HepG2 (cell line): ENCODE measurements around the gene B4GALT2. TPM values are rescaled to one million over a fixed set of nuclear protein-coding genes. Genes with fewer than 3 reads are reported as not detected.

Source experiments
- EHMT2 ChIP-seq: fragments of 200-600 bp; sonication (generic); IDR thresholded peaks from 2 replicates; pipeline ENCODE4 v1.7.0; 2017; ENCODE audit warnings: antibody characterized with exemption, low read depth, low read length, borderline replicate concordance
- ELF3 ChIP-seq: IDR thresholded peaks from 2 replicates; pipeline ENCODE4 v1.6.1; 2016; ENCODE audit warnings: missing genetic modification reagents, missing compliant biosample characterization
- FIP1L1 ChIP-seq: fragments of 200-400 bp; formaldehyde crosslinking; IDR thresholded peaks from 2 replicates; pipeline ENCODE4 v1.6.1; 2018; ENCODE audit warnings: low read depth, mild to moderate bottlenecking, low read length, moderate library complexity, borderline replicate concordance; ENCODE audit not compliant: insufficient read depth
- HDAC1 ChIP-seq: sonication (generic); formaldehyde crosslinking; IDR thresholded peaks from 2 replicates; pipeline ENCODE4 v1.5.1; 2020; ENCODE audit warnings: mild to moderate bottlenecking, missing genetic modification reagents
- HNRNPL ChIP-seq: fragments of 200-400 bp; formaldehyde crosslinking; IDR thresholded peaks from 2 replicates; pipeline ENCODE4 v1.6.1; 2017; ENCODE audit warnings: mild to moderate bottlenecking, low read depth, low read length
- IRF9 ChIP-seq: sonication (generic); formaldehyde crosslinking; IDR thresholded peaks from 2 replicates; pipeline ENCODE4 v1.8.0; 2022; ENCODE audit warnings: missing genetic modification reagents, mild to moderate bottlenecking, borderline replicate concordance
- KLF9 ChIP-seq: IDR thresholded peaks from 2 replicates; pipeline ENCODE4 v1.6.1; 2016; ENCODE audit warnings: low read depth
- LCORL ChIP-seq, 2 experiments: fragments of 450-650 bp in 1 of 2; sonication (generic) in 1 of 2; formaldehyde crosslinking in 1 of 2; IDR thresholded peaks; 2 replicates each; pipeline versions ENCODE4 v1.5.0 to v1.6.1; 2017 to 2020; ENCODE audit warnings: antibody characterized with exemption in 1 of 2, missing genetic modification reagents in 1 of 2
- MED1 ChIP-seq: sonication (generic); formaldehyde crosslinking; IDR thresholded peaks from 2 replicates; pipeline ENCODE4 v1.4.0; 2020; ENCODE audit warnings: missing genetic modification reagents
- NCOA2 ChIP-seq: sonication (generic); formaldehyde crosslinking; IDR thresholded peaks from 2 replicates; pipeline ENCODE4 v1.8.0; 2022; ENCODE audit warnings: inconsistent platforms
- NCOR1 ChIP-seq: fragments of 200-600 bp; sonication (generic); IDR thresholded peaks from 2 replicates; pipeline ENCODE4 v1.7.0; 2017; ENCODE audit warnings: antibody characterized with exemption, low read length, borderline replicate concordance
- PAF1 ChIP-seq: IDR thresholded peaks from 2 replicates; pipeline ENCODE4 v1.6.1; 2016; ENCODE audit warnings: missing genetic modification reagents, missing compliant biosample characterization
- PCBP2 ChIP-seq: fragments of 200-400 bp; formaldehyde crosslinking; optimal IDR thresholded peaks from 2 replicates; pipeline ENCODE3; 2018; ENCODE audit warnings: low read length, low read depth; ENCODE audit not compliant: poor library complexity, severe bottlenecking
- SMAD1 ChIP-seq: sonication (generic); formaldehyde crosslinking; IDR thresholded peaks from 2 replicates; pipeline ENCODE4 v1.4.0; 2020; ENCODE audit warnings: missing genetic modification reagents, low read depth, mild to moderate bottlenecking, borderline replicate concordance
- SMYD3 ChIP-seq: sonication (generic); formaldehyde crosslinking; IDR thresholded peaks from 2 replicates; pipeline ENCODE4 v1.8.1; 2023; ENCODE audit warnings: mild to moderate bottlenecking, missing genetic modification reagents
- SP5 ChIP-seq: IDR thresholded peaks from 2 replicates; pipeline ENCODE4 v1.6.1; 2016; ENCODE audit warnings: low read depth, borderline replicate concordance
- SSRP1 ChIP-seq: IDR thresholded peaks from 2 replicates; pipeline ENCODE4 v1.6.1; 2016; ENCODE audit warnings: control low read depth
- TBP ChIP-seq: sonication (generic); formaldehyde crosslinking; IDR thresholded peaks from 2 replicates; pipeline ENCODE4 v1.5.0; 2020; ENCODE audit warnings: missing genetic modification reagents
- TBX2 ChIP-seq: sonication (generic); formaldehyde crosslinking; IDR thresholded peaks from 2 replicates; pipeline ENCODE4 v1.5.0; 2020; ENCODE audit warnings: missing genetic modification reagents, mild to moderate bottlenecking, borderline replicate concordance
- TSC22D2 ChIP-seq: sonication (generic); formaldehyde crosslinking; IDR thresholded peaks from 2 replicates; pipeline ENCODE4 v1.5.1; 2020; ENCODE audit warnings: missing genetic modification reagents, mild to moderate bottlenecking, borderline replicate concordance
- ZFP62 ChIP-seq: sonication (generic); formaldehyde crosslinking; IDR thresholded peaks from 2 replicates; pipeline ENCODE4 v1.4.0; 2020; ENCODE audit warnings: missing genetic modification reagents
- ZFP91 ChIP-seq: sonication (generic); formaldehyde crosslinking; IDR thresholded peaks from 2 replicates; pipeline ENCODE4 v1.9.0; 2022; ENCODE audit warnings: missing genetic modification reagents, mild to moderate bottlenecking, borderline replicate concordance
- ZNF317 ChIP-seq: sonication (generic); formaldehyde crosslinking; IDR thresholded peaks from 2 replicates; pipeline ENCODE4 v1.5.0; 2020; ENCODE audit warnings: mild to moderate bottlenecking, missing genetic modification reagents
- ZNF501 ChIP-seq: sonication (generic); formaldehyde crosslinking; IDR thresholded peaks from 2 replicates; pipeline ENCODE4 v1.5.1; 2020; ENCODE audit warnings: mild to moderate bottlenecking, moderate library complexity, missing genetic modification reagents
- ZNF562 ChIP-seq: sonication (generic); formaldehyde crosslinking; IDR thresholded peaks from 2 replicates; pipeline ENCODE4 v1.8.0; 2022; ENCODE audit warnings: missing genetic modification reagents, borderline replicate concordance
- ZNF652 ChIP-seq: IDR thresholded peaks from 2 replicates; pipeline ENCODE4 v1.6.1; 2016; ENCODE audit warnings: low read depth, borderline replicate concordance
- ZXDC ChIP-seq: sonication (generic); formaldehyde crosslinking; IDR thresholded peaks from 2 replicates; pipeline ENCODE4 v1.5.0; 2020; ENCODE audit warnings: mild to moderate bottlenecking, missing genetic modification reagents
- polyA plus RNA-seq, 8 experiments: library from polyadenylated mRNA; depleted of rRNA in 3 of 8; stranded (reverse) in 7 of 8; unstranded in 1 of 8; fragments of >200 nt; fragmentation: Illumina TruSeq in 4 of 8; extraction: Trizol in 4 of 8; gene quantifications; 2 replicates each; pipeline versions ENCODE4 v1.2.1 to v1.2.3, GENCODE V29; 2011 to 2016; ENCODE audit warnings: low read depth in 4 of 8, missing spikeins in 1 of 8, mixed read lengths in 1 of 8; ENCODE audit not compliant: insufficient read depth in 1 of 8
- total RNA-seq, 5 experiments: library from RNA; depleted of rRNA; stranded (reverse); fragments of >200 nt; fragmentation: Illumina TruSeq; extraction: Trizol; gene quantifications; 2 replicates each; pipeline ENCODE4 v1.2.3, GENCODE V29; 2016; ENCODE audit warnings: low read depth in 1 of 5

B4GALT2 gene
- total and polyA plus RNA-seq, 2 of the 13 experiments (the other 11 are each of a cell fraction or from before 2014, with no cell fraction given), result 41.9 to 78.0 TPM

GRCh38 chr1:44029911-44030604 lies 51.0 kb downstream of the B4GALT2 start (continued):
- no peak for TF ChIP-seq IRF9
- no peak for TF ChIP-seq ELF3
- TF ChIP-seq TBX2, result peak; percentile 55; the same call in 1 of the 2 replicates
- no peak for TF ChIP-seq NCOR1
- TF ChIP-seq ZNF501 (CRISPR knock-in tag), result 0 out of 2 replicates have a peak, but pooled peaks have one; percentile 49
- no peak for TF ChIP-seq SMAD1 (CRISPR knock-in tag)
- TF ChIP-seq KLF9 (CRISPR knock-in tag), result no peak
- TF ChIP-seq ZFP91 (CRISPR knock-in tag), result peak; percentile 99
- no peak for TF ChIP-seq PAF1 (CRISPR knock-in tag)
- TF ChIP-seq TBP (CRISPR knock-in tag), result no peak
- no peak for TF ChIP-seq ZNF317 (CRISPR knock-in tag)
- TF ChIP-seq ZFP62 (CRISPR knock-in tag), result no peak
- TF ChIP-seq SP5 (CRISPR knock-in tag), result peak; percentile 49; the same call in 1 of the 2 replicates
- no peak for TF ChIP-seq TSC22D2
- no peak for TF ChIP-seq PCBP2
- TF ChIP-seq ZNF652, result no peak
- no peak for TF ChIP-seq HNRNPL
- no peak for TF ChIP-seq NCOA2 (CRISPR knock-in tag)
- TF ChIP-seq HDAC1 (CRISPR knock-in tag), result peak; percentile 25; the same call in 1 of the 2 replicates
- TF ChIP-seq ZNF562 (CRISPR knock-in tag), result no peak
- TF ChIP-seq FIP1L1, result no peak
- TF ChIP-seq ZXDC (CRISPR knock-in tag), result no peak
- no peak for TF ChIP-seq EHMT2
- peak; percentile 12 for TF ChIP-seq MED1
- no peak for TF ChIP-seq SSRP1 (CRISPR knock-in tag)
- no peak for TF ChIP-seq SMYD3 (CRISPR knock-in tag)
- TF ChIP-seq LCORL (IDR thresholded peaks at IDR 0.05), result no peak
- no peak for TF ChIP-seq LCORL (CRISPR knock-in tag; IDR thresholded peaks at IDR 0.05)
